ENCODE results near the gene GNB1. TPM values are rescaled to one million over a fixed set of nuclear protein-coding genes. Genes with fewer than 3 reads are reported as not detected.
A peak's percentile ranks its signal among the peaks of the same experiment; 100 is the strongest.

The GNB1 gene
- total and polyA plus RNA-seq, 10 of the 15 experiments (the other 5 are each of a cell fraction or from before 2014, with no cell fraction given): 23.0 to 392 (median 93.9) TPM

DNA sequence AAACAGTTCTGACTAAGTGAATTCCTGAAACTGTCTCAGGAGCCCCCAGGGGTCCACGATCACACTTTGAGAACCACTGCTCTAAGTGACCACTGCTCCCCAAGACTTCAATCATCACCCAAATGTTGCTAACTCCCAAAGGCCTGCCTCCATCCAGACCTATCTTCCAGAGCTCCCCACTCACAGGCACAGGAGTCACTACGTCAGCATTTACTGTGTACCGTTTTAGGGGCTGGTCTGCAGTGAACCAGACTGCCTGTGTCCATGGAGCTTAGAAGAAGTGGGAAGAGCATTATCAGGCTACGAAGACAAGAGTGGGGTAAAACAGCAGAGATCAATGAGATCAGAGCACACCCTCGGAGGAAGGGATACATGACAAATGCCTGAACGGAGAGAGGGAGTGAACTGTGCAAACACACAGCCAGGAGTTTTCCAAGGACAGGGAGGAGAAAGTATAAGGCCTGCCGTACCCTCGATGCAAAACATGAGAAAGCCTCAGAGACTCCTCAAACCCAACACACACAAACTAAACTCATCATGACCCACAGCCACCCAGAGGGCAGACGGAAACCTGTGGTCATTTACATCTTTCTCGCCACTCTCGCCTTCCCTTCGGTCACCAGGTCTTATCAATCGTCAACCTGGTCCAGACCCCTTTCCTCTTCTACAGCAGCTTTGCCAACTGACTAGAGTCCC lies 10.1 kb downstream of the GNB1 start:
- no peak for ATAC-seq
- H3K4me2 ChIP-seq (ENCODE audit: control insufficient read depth, insufficient read depth): no peak overlapping the region
- H4K20me1 ChIP-seq (ENCODE audit: control insufficient read depth, insufficient read depth): peaks cover 36% of the 10 kb centered on the region
- no peak overlapping the region for H3K27ac ChIP-seq (ENCODE audit: control insufficient read depth, insufficient read depth)
- no peaks in the 10 kb centered on the region for H3K9me3 ChIP-seq (replicated peaks; ENCODE audit: control insufficient read depth, insufficient read depth, low read length)
- 49% methylated on average over 13 of the region's 13 CpGs for WGBS (ENCODE audit: insufficient coverage, insufficient replicate concordance, low lambda C conversion rate, missing lambda C conversion rate)
- SMC1A ChIA-PET (ENCODE audit: uncharacterized antibody, unreplicated experiment): interaction anchor here (1.7 to 1.9 kb wide), 2 partner anchors 11 to 53 kb away, joined by 4 to 6 read pairs; no protein-coding TSS in a partner anchor
- H3K4me3 ChIP-seq: no peak overlapping the region
- TSS peak; percentile 37 for BruUV-seq (replicated peaks)
- RAD21 ChIA-PET (ENCODE audit: unreplicated experiment): no interaction called here
- H3K36me3 ChIP-seq (ENCODE audit: control insufficient read depth in 2 of 2, insufficient read depth in 2 of 2, low read length in 1 of 2): peaks cover 20 to 22% of the 10 kb centered on the region in 2 experiments; a peak in 3 of 4 replicates
- H3K79me2 ChIP-seq (ENCODE audit: control insufficient read depth, insufficient read depth, low read length): peaks cover 84% of the 10 kb centered on the region
- no peaks in the 10 kb centered on the region for H3K4me1 ChIP-seq (ENCODE audit: control insufficient read depth, insufficient read depth, low read length)
- no peaks in the 10 kb centered on the region for H3K27me3 ChIP-seq (replicated peaks in 1 of 2; ENCODE audit: control insufficient read depth in 2 of 2, insufficient read depth in 2 of 2, low read length in 1 of 2)
- POLR2A ChIA-PET: no interaction called here
- peak; percentile 73 for TF ChIP-seq POLR2AphosphoS5 (IDR thresholded peaks at IDR 0.05; ENCODE audit: low read length)
- peak; percentile 45; the same call in 1 of the 2 replicates for TF ChIP-seq POLR2A (IDR thresholded peaks at IDR 0.05; ENCODE audit: low read depth, low read length)
- no peak for TF ChIP-seq TCF12 (IDR thresholded peaks at IDR 0.05; ENCODE audit: low read depth, low read length)
- no peak for TF ChIP-seq DPF2 (IDR thresholded peaks at IDR 0.05)
- TF ChIP-seq, protein P1, sequence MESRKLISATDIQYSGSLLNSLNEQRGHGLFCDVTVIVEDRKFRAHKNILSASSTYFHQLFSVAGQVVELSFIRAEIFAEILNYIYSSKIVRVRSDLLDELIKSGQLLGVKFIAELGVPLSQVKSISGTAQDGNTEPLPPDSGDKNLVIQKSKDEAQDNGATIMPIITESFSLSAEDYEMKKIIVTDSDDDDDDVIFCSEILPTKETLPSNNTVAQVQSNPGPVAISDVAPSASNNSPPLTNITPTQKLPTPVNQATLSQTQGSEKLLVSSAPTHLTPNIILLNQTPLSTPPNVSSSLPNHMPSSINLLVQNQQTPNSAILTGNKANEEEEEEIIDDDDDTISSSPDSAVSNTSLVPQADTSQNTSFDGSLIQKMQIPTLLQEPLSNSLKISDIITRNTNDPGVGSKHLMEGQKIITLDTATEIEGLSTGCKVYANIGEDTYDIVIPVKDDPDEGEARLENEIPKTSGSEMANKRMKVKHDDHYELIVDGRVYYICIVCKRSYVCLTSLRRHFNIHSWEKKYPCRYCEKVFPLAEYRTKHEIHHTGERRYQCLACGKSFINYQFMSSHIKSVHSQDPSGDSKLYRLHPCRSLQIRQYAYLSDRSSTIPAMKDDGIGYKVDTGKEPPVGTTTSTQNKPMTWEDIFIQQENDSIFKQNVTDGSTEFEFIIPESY (IDR thresholded peaks at IDR 0.05): no peak
- no peak overlapping the region for H2AFZ ChIP-seq (ENCODE audit: control insufficient read depth, low read depth, low read length)
- CTCF ChIA-PET: interaction anchor here (1.2 to 1.5 kb wide), 2 partner anchors 25 to 26 kb away, joined by 4 to 6 read pairs; no protein-coding TSS in a partner anchor
- FAIRE-seq: no peak
- in situ Hi-C loops (cut with MboI): no loop called here
- no peak for DNase-seq (ENCODE audit: low read depth, low spot score)
- H3K9ac ChIP-seq (ENCODE audit: control insufficient read depth, insufficient read depth, low read length): no peak overlapping the region
- intact Hi-C loops (cut with micrococcal nuclease; ENCODE audit: unreplicated experiment): no loop called here

Measured in GM12878 (cell line).